IPS-18c (cell line): ENCODE results near the gene PRDX3.
"Not testable (repeated sequence)": the region's sequence is repeated elsewhere in the genome, so short reads cannot be mapped to it uniquely, and the experiment has no call there.

ENCODE experiments used
- H3K4me3 ChIP-seq: 2 replicates; pipeline ENCODE4 v1.7.0; 2013; ENCODE audit warnings: low read depth, mild to moderate bottlenecking, low read length, moderate library complexity; ENCODE audit not compliant: insufficient read depth
- H3K9me3 ChIP-seq: one replicate; pipeline ENCODE4 v1.6.1; 2013; ENCODE audit warnings: mild to moderate bottlenecking, low read length, moderate library complexity; ENCODE audit not compliant: control insufficient read depth, insufficient read depth

PRDX3 gene

DNA sequence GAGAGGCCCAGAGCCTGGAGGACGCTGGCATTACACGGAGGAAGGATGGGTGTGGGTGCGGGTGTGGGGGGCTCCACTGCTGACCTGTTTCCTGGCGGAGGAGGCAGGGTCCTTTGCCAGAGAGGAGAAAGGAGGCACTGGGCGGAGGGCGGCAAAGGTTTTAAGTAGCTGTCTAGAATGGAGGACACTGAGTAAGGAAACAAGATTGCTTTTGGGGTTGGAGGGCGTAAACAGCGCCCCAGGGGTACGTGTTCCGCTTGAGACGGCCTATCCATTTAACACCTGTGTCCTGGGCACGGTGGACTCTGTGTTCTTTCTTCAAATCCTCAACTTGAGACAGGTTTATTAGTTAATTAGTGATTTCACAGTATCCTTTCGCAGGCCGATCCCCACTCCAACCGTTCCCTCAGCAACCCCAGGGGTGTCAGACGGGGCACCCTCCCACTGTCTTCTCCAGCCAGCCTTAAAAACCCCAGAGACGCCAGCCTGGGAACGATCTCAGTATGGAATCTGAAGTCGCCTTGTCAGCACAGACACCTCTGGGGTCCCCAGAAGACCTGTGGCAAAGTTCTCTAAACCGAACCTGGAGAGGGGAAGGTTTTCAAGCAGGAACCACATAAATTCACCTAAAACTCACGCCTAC lies 37.9 kb downstream of the PRDX3 start:
- Histone ChIP-seq H3K9me3 (peaks cover 4% of the 10 kb centered on the region), H3K4me3 (no peak overlapping the region)

DNA sequence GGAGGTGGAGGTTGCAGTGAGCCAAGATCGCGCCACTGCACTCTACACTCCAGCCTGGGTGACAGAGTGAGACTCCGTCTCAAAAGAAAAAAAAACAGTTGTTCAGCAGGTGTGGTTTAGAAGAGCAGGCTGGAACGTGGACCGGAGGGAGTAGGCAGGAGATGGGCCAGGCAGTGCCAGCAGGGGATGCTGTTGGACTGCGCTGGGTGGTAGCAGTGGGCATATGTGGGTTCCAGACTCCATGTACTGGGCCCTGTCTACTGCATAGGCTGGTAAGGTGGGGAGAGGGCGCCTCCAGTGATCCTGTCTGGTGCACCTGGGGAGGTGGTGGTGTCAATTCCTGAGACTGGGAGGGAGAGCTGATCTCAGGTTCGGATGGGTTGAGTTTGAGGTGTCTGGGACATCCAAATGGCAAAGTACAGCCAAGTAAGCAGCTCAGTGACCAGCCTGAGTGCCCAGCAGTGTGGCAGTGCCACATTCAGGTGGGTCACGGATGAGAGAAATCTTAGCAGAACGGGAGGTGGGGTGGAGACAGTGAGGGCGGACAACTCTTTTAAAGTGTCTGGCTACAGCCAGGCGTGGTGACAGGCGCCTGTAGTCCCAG lies 39.0 kb downstream of the PRDX3 start:
- Histone ChIP-seq H3K4me3 (no peak overlapping the region), H3K9me3 (peaks cover 4% of the 10 kb centered on the region)

DNA sequence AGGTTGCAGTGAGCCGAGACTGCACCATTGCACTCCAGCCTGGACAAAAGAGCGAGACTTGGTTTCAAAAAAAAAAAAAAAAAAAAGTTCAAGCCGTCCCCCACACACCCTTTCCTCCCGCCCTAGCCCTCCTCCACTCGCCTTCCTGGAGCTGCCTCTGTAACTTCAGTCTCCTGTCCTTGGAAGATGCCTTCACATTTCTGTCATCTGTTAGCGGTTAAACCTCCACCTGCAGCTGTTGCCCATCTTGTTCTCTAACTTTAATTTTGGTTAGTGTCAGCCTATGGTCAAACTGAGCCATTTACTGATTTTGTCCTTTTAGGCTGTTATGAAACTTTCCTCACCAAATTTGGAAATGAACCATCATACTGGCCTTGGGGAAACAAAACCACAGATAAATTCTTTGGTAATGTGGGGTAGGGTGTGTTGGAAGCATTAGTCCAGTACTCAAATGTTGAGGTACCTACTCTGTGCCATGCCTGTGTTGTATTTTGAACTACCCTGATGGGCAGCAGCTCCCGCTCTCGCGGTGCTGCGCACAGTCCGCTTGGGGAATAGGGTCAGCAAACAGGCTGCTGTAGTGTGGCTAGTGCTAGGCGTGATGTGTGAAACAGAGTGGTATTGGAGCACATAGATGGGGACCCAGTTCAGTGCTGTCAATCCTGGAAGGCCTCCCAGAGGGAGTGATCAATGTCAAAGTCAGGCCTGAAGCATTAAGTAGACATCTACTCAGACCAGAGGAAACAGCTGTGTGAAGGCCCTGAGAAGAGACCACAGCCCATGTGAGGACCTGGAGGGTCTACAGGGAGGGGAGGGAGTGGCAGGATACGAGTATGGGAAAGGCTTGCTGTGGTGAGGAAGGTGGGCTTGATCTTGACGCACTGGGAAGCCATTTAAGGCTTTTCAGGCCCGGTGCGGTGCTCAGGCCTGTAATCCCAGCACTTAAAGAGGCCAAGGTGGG lies 40.0 kb downstream of the PRDX3 start:
- Histone ChIP-seq H3K4me3 (no peak overlapping the region), H3K9me3 (peaks cover 4% of the 10 kb centered on the region)

DNA sequence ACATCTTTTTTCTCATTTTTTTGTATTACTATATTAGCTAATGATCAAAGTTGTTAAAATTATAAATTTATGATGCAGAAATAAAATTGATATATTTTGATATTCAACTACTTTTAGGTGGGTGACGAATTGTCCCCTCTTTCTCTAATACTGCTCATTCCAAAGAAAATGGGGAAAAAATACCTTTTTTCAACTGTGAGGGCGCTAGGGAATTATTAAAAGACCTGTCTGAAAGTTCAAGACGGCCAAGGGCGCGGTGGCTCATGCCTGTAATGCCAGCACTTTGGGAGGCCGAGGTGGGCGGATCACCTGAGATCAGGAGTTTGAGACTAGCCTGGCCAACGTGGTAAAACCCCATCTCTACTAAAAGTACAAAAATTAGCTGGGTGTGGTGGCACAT lies 40.7 kb downstream of the PRDX3 start:
- not testable (repeated sequence) for H3K9me3 ChIP-seq, H3K4me3 ChIP-seq

DNA sequence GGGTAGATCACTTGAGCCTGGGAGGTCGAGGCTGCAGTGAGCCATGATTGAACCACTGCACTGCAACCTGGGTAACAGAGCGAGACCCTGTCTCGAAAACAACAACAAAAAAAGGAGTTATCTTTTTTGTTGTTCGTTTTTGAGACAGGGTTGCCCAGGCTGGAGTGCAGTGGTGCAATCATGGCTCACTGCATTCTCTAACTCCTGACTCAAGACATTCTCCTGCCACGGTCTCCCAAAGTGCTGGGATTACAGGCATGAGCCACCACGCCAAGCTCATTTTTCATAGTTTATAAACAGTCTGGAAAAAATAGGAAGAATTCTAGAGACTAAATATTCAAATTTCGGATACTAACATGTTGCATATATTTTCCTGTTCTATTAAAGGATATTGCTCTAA lies 42.5 kb downstream of the PRDX3 start:
- H3K4me3 ChIP-seq, result no peak overlapping the region
- H3K9me3 ChIP-seq, result no peaks in the 10 kb centered on the region

DNA sequence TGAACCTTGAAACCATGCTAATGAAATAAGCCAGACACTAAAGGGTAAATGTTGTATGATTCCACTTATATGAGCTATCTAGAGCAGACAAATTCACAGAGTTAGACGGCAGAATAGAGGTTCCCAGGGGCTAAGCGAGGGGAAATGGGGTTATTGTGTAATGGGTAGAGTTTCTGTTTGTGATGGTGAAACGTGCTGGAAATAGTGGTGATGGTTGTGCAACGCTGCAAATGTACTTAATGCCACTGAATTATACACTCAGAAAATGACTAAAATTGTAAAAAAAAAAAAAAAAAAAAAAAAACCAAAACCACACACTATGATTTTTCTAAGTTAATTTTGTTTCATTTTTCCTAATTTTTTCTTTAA lies 43.1 kb downstream of the PRDX3 start:
- Histone ChIP-seq H3K4me3 (no peak overlapping the region), H3K9me3 (no peaks in the 10 kb centered on the region)

DNA sequence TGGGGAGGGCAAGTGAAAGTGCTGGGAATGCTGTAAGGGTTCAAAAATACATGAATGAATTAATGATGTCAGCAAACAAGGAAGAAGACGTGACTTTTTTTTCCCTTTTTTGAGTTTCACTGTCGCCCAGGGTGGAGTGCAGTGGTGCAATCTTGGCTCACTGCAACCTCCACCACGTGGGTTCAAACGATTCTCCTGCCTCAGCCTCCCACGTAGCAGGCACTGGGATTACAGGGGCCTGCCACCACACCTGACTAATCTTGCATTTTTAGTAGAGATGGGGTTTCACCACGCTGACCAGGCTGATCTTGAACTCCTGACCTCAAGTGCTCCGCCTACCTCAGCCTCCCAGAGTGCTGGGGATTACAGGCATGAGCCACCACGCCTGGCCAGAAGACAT lies 44.7 kb downstream of the PRDX3 start:
- H3K4me3 ChIP-seq, result no peak overlapping the region

DNA sequence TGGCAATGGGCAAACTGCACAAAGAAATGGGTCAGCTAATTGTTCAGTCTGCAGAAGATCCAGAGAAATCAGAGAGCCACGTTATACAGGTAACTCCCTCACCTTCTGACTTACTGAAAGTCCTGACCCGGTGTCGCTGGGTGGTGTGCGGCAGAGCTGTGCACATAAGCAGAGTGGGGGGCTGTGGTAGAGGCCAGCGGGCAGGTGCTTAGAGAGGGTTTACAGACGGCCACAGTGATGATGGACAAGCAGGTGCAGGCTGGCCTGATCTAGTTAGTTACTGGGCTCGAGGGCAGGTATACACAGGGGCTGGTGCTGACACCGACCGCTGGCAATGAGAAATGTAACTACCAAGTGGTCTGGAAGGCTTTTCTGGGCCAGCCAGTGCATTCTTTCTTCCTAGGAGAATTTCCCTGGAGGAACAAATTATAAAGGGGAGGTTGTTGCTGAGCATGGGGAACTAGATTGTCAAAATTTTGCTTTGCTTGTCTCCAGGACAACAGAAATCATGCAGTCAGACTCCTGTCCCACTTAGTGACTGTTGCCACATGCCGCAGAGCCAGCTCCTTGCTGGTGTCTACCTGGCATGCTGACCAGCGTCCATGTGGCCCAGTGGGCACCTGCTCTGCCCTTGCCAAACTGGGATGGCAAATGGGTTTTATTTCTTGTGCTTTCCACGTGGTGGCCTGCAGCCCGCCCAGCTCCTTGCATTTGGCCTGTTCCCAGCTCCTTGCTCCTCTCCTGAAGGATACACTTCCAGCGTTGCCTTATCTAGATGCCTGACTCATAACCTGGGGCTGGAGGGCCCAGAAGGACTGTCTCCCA lies 45.9 kb downstream of the PRDX3 start:
- H3K9me3 ChIP-seq, result no peaks in the 10 kb centered on the region
- no peak overlapping the region for H3K4me3 ChIP-seq

More for the DNA sequence above, 44.7 kb downstream of the PRDX3 start:
- H3K9me3 ChIP-seq, result no peaks in the 10 kb centered on the region

DNA sequence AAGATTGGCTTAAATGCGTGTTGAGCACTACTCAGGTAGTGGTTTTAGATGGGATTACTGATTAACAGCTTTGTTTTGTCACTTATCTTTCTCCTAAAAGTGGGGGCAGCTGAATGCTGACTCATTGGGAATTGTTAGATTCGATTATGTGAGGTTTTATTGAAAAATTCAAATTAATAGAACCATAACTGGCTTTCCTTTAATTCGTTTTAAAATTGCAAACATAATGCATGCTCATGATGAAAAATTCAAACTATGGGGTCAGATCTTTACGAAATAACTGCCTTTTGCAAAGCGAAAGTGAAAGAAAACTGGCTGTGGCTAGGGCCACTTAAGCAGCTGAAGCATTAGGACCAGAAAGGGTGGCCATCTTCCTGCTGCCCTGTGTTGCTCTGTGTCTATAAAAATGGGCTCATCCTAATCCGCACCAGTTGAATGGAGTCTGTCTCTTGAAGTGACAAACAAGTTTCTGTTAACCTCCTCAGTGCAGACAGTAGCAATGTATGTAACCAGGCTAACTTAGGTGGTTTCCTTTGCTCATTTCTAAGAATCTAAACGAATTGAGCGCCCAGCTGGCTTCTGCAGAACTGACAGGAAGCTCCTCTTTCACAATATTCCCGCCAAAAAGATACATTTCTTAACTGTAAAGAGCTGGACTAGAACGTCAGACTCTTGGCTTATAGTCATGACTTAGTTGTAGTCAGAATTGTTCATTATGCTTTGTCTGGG lies 46.9 kb downstream of the PRDX3 start:
- Histone ChIP-seq H3K4me3 (no peak overlapping the region), H3K9me3 (no peaks in the 10 kb centered on the region)

DNA sequence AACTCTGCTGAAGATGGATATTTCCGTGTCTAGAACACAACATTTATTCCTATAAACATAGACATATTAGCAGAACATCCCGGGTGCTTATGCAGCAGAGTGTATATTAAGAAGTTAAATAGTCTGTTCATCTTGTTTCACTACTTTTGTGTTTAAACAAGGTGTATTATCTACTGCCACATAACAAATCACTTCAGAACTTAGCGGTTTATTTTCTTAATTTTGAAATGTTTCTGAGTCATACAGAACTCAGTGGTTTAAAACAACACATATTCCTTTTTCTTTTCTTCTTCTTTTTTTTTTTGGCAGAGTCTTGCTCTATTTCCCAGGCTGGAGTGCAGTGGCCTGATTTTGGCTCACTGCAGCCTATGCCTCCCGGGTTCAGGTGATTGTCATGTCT lies 48.9 kb downstream of the PRDX3 start:
- Histone ChIP-seq H3K9me3 (no peaks in the 10 kb centered on the region), H3K4me3 (no peak overlapping the region)

DNA sequence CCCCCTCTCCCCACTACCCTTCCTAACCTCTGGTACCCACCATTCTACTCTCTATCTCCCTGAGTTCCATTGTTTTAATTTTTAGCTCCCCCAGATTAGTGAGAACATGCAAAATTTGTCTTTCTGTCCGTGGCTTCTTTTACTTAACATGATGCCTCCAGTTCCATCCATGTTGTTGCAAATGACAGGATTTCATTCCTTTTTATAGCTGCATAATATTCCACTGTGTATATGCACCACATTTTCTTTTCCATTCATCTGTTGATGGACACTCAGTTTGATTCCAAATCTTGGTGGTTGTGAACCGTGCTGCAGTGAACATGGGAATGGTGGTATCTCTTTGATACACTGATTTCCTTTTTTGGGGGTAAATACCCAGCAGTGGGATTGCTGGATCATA lies 52.7 kb downstream of the PRDX3 start:
- Histone ChIP-seq H3K9me3 (no peaks in the 10 kb centered on the region), H3K4me3 (no peak overlapping the region)

DNA sequence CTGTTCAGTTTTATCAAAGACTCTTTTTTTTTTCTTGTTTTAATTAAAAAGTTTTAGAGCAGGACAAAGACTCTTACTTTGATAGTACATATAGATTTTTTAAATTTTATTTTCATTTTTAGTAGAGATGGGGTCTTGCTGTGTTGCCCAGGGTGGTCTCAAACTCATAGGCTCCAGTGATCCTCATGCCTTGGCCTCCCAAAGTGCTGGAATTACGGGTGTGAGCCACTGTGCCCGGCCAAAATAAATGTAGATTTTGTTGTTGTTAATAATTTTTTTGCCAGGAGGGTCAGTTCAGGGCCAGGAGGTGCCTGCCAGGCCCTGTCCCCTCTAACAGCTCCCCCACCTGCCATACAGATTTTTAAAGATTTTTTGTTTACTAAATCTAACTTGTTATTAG lies 57.7 kb downstream of the PRDX3 start:
- Histone ChIP-seq H3K9me3 (peaks cover 2% of the 10 kb centered on the region), H3K4me3 (no peak overlapping the region)

DNA sequence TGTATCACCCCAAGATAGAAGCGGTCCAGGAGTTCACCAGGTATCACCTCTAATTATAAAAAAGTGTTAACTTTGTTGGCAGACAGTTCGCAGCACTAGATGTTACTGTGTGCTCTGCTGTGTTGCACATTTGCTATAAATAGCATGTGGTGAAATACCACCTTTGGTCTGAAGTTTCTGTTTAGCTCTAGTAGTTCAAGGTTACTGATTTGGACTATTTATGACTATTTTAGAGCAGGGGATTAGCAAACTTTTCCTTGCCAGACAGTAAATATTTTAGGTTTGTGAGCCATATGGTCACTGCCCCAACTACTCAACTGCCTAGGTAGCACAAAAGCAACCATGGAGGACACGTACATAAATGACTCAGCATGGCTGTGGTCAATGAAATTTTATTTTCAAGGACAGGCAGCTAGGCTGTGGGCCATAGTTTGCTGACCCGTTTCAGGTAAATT lies 58.2 kb downstream of the PRDX3 start:
- Histone ChIP-seq H3K9me3 (peaks cover 2% of the 10 kb centered on the region), H3K4me3 (no peak overlapping the region)

DNA sequence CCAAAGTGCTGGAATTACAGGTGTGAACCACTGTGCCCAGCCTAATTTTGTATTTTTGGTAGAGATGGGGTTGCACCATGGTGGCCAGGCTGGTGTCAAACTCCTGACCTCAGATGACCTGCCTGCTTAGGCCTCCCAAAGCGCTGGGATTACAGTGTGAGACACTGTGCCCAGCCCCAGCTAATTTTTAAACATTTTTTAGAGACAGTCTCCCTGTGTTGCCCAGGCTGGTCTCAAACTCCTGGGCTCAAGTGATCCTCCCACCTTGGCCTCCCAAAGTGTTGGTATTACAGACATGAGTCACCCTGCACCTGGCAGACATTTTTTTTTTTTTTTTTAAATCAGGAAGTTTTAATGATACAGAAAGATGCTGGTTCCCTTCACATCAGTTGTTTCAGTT lies 59.2 kb downstream of the PRDX3 start:
- Histone ChIP-seq H3K9me3 (peaks cover 2% of the 10 kb centered on the region), H3K4me3 (no peak overlapping the region)

DNA sequence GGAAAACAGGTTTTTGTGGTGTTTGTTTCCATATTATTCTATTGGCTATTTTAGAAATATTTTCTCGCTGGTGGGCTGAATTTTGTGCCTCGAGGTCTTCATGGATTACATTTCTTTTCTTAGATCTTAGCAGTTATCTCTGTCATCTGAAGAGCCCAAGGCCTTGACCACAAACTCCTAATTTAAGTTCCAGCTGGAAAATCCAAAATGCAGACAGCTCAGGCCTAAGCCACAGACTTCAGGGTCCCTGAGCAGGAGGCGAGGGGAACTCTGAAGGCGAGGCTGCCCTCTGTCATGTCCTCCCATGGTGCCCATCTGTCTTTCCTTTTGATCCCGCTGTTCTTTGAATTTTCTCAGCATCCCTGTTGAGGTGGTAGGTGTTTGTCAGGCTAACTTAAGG lies 60.4 kb downstream of the PRDX3 start:
- H3K9me3 ChIP-seq, result peaks cover 2% of the 10 kb centered on the region

More for the DNA sequence above, 60.4 kb downstream of the PRDX3 start:
- H3K4me3 ChIP-seq, result no peak overlapping the region
